Fibroblast of skin of abdomen (primary cell): Measurements from ENCODE around the gene SFMBT1.

Experiments
- DNase-seq: peaks from one replicate; pipeline ENCODE4 v3.0.0-alpha.2; 2013

SFMBT1 gene

GRCh38 chr3:52915294-52915693 lies 130.6 kb downstream of the SFMBT1 start:
- no peak for DNase-seq

GRCh38 chr3:52912885-52913731 lies 132.8 kb downstream of the SFMBT1 start:
- no peak for DNase-seq

- DNase-seq: no peak
Measured at GRCh38 chr3:52910823-52911222, 135.1 kb downstream of the SFMBT1 start.

- DNase-seq: no peak
Measured at GRCh38 chr3:52907497-52907896, 138.4 kb downstream of the SFMBT1 start.

GRCh38 chr3:52904552-52904951 lies 141.3 kb downstream of the SFMBT1 start:
- no peak for DNase-seq

GRCh38 chr3:52904000-52904399 lies 141.9 kb downstream of the SFMBT1 start:
- no peak for DNase-seq

GRCh38 chr3:52897130-52898122 lies 148.4 kb downstream of the SFMBT1 start, which contains the start of gene STIMATE:
TSS of gene STIMATE (minus strand) at chr3:52897548. CDS start at chr3:52897450, 98 bp downstream.
- DNase-seq: peak; percentile 79

GRCh38 chr3:52896613-52897012 lies 149.3 kb downstream of the SFMBT1 start:
- no peak for DNase-seq

- DNase-seq: no peak
Measured at GRCh38 chr3:52896151-52896550, 149.7 kb downstream of the SFMBT1 start.

GRCh38 chr3:52895418-52895817 lies 150.5 kb downstream of the SFMBT1 start:
- no peak for DNase-seq

- no peak for DNase-seq
Measured at GRCh38 chr3:52894756-52895155, 151.1 kb downstream of the SFMBT1 start.

GRCh38 chr3:52893723-52894122 lies 152.2 kb downstream of the SFMBT1 start:
- no peak for DNase-seq

GRCh38 chr3:52892625-52893311 lies 153.1 kb downstream of the SFMBT1 start:
- no peak for DNase-seq

GRCh38 chr3:52892290-52892624 lies 153.6 kb downstream of the SFMBT1 start:
- no peak for DNase-seq

- peak; percentile 64 for DNase-seq
Measured at GRCh38 chr3:52891615-52892081, 154.2 kb downstream of the SFMBT1 start.

- no peak for DNase-seq
Measured at GRCh38 chr3:52891164-52891563, 154.7 kb downstream of the SFMBT1 start.

- no peak for DNase-seq
Measured at GRCh38 chr3:52890735-52891134, 155.1 kb downstream of the SFMBT1 start.

GRCh38 chr3:52889901-52890300 lies 156.0 kb downstream of the SFMBT1 start:
- DNase-seq: no peak

- no peak for DNase-seq
Measured at GRCh38 chr3:52887166-52887565, 158.7 kb downstream of the SFMBT1 start.

- DNase-seq: no peak
Measured at GRCh38 chr3:52886049-52886730, 159.7 kb downstream of the SFMBT1 start.

GRCh38 chr3:52882377-52882776 lies 163.5 kb downstream of the SFMBT1 start:
- DNase-seq: no peak

GRCh38 chr3:52881871-52882270 lies 164.0 kb downstream of the SFMBT1 start:
- no peak for DNase-seq
